HG02798 (cell line): ENCODE results near the gene EPHA6.

ENCODE experiments used
- ATAC-seq: cut with Tn5 transposase; IDR thresholded peaks from one replicate; pipeline ENCODE4 v1.9.1; 2021; ENCODE audit warnings: mild to moderate bottlenecking; ENCODE audit not compliant: unreplicated experiment, poor library complexity

Gene EPHA6

GRCh38 chr3:97131476-97131875 lies 317.1 kb downstream of the EPHA6 start:
- no peak for ATAC-seq

- no peak for ATAC-seq
These were observed 324.6 kb downstream of the EPHA6 start for GRCh38 chr3:97138914-97139541.

GRCh38 chr3:97148931-97149330 lies 334.5 kb downstream of the EPHA6 start:
- ATAC-seq = no peak

GRCh38 chr3:97161169-97161568 lies 346.8 kb downstream of the EPHA6 start:
- no peak for ATAC-seq

- no peak for ATAC-seq
These were observed 362.8 kb downstream of the EPHA6 start for GRCh38 chr3:97177242-97177641.

- ATAC-seq = no peak
These were observed 367.3 kb downstream of the EPHA6 start for GRCh38 chr3:97181704-97182103.

- ATAC-seq = no peak
These were observed 373.4 kb downstream of the EPHA6 start for GRCh38 chr3:97187771-97188170.

- ATAC-seq = no peak
These were observed 375.4 kb downstream of the EPHA6 start for GRCh38 chr3:97189835-97190234.

GRCh38 chr3:97197083-97197482 lies 382.7 kb downstream of the EPHA6 start:
- ATAC-seq = no peak

- no peak for ATAC-seq
These were observed 383.4 kb downstream of the EPHA6 start for GRCh38 chr3:97197830-97198229.

- no peak for ATAC-seq
These were observed 386.0 kb downstream of the EPHA6 start for GRCh38 chr3:97200387-97200786.

- no peak for ATAC-seq
These were observed 387.4 kb downstream of the EPHA6 start for GRCh38 chr3:97201814-97202213.

GRCh38 chr3:97228966-97229365 lies 414.6 kb downstream of the EPHA6 start:
- ATAC-seq = no peak

GRCh38 chr3:97230486-97230885 lies 416.1 kb downstream of the EPHA6 start:
- ATAC-seq = no peak

GRCh38 chr3:97232393-97233034 lies 418.1 kb downstream of the EPHA6 start:
- no peak for ATAC-seq

- no peak for ATAC-seq
These were observed 420.8 kb downstream of the EPHA6 start for GRCh38 chr3:97235179-97235578.

GRCh38 chr3:97235611-97236315 lies 421.4 kb downstream of the EPHA6 start:
- no peak for ATAC-seq

GRCh38 chr3:97241417-97241816 lies 427.0 kb downstream of the EPHA6 start:
- ATAC-seq = no peak

- no peak for ATAC-seq
These were observed 431.0 kb downstream of the EPHA6 start for GRCh38 chr3:97245201-97245910.

- ATAC-seq = no peak
These were observed 441.7 kb downstream of the EPHA6 start for GRCh38 chr3:97256060-97256459.
